Left cardiac atrium (tissue), 4 donors: ENCODE results near the gene PITPNM3. TPM values are rescaled to one million over a fixed set of nuclear protein-coding genes. Genes with fewer than 3 reads are reported as not detected.

ENCODE experiments used
- ATAC-seq, 2 donors: fragments of 200-7000 bp; cut with Tn5 transposase; one replicate each; pipeline ENCODE4 v1.9.1; 2020; ENCODE audit warnings: mild to moderate bottlenecking in 2 of 2, moderate library complexity in 2 of 2
- DNase-seq: peaks from one replicate; pipeline ENCODE4 v3.0.0-alpha.2; 2020
- intact Hi-C, 2 donors: fragments of 100-400 bp; cut with DNase I; formaldehyde crosslinking; loops; one replicate each; pipeline versions ENCODE4 v1.14.1 to v1.15.1; 2022 to 2023
- total RNA-seq, 2 donors: library from RNA; stranded (reverse); fragmentation: NEBNext Ultra II Directional; extraction: Animal tissue kit (Norgen Biotek cat#: 25700); gene quantifications; one replicate each; pipeline ENCODE4 v1.2.1, GENCODE V29; 2021
- donor health status: DM: no; HTN: yes; CAD: no.
- donor health status: DM: no; HTN: yes; CAD: no; lungs with severe emphysema.
- donor health status: DM: yes; HTN: yes; CAD: no.
- donor health status: Dilated cardiomyopathy.

Gene PITPNM3
- total RNA-seq, 2 donors from 2014 or later: 3.1 to 3.4 TPM

DNA sequence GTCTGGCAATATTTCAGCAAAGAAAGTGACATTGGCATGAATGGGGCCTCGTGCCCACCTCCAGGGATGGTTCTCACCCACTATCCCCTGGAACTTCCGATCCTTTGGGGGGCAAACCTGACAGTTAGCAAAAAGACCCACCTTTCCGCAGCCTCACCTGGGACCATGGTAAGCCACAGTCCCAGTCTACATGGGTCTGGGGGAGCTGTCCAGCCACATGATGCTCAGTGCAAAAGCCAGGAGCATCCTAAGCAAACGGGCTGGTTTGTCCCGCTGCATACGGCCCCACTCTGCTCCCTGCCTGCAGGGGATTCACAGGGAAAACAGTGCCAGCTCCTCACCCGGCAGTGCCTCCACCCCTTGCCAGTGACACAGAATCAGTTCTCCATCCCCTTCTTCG is 140.7 kb downstream of the PITPNM3 start:
- ATAC-seq (no peak), DNase-seq (no peak)
- intact Hi-C loops: loop anchor here in 1 of 2 donors (10.0 kb wide), 1 partner anchor 341 kb away; the partner anchor contains the start of gene WSCD1

GRCh38 chr17:6413065-6413464 is 143.3 kb downstream of the PITPNM3 start:
- no peak for DNase-seq
- intact Hi-C loops: loop anchor here in 1 of 2 donors (10.0 kb wide), 1 partner anchor 338 kb away; the partner anchor contains the start of gene WSCD1
- no peak for ATAC-seq

DNA sequence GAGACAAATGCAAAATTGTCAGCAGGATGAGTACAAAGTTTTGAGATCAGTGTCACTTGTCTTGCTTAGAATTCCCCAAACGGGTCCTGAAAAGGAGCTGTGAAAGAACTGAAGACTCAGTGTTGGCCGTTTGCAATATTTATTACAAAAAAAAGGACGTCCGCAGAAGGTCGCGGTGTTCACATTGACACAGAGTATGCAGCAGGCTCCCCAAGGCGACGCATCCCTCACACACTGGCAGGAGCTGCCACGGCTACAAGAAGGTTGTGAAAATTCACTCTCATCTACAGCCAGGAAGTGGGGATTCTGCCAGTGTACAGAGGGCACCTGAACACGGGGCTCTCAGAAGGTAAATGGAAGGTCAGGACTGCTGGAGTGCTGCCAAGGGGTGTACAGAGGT is 147.6 kb downstream of the PITPNM3 start:
- ATAC-seq (no peak), DNase-seq (no peak)
- intact Hi-C loops: no loop called here

DNA sequence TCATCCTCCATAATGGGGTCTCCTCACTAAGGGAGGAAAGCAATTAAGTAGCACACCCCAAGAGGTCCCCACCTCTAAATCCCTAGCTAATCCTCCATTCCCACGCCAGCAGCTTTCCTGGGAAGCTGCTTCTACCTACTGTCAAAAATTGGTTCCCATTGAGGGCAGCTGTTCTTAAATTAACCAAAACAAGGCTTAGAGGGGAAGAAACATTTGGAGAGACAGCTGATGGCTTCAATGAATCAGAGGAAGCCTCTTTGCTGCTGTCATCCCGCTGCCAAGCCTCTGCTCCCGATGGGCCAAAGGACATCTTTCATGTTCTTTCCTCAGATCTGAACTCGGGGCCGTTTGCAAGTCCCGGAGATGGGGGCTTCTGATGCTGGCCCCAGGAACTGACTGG is 148.1 kb downstream of the PITPNM3 start:
- DNase-seq (no peak), ATAC-seq (no peak)

DNA sequence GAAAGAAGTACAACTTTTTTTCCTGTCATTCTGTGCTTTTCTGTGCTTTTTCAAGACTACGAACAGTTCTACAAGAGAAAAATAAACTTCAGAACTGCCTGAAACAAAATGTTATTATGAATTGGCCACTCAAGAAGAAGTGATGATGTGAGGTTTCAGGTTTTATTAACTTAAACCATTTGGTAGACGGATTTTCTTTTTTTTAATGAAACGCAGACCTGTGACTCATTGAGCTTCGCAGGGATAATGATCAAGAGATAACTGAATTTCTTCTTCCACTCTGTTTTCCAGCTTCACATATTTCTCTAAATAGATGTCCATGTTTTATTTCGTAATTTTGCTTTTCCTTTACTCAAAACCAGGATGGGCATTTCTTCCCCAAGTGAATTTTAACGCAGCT is 154.1 kb downstream of the PITPNM3 start:
- intact Hi-C loops: no loop called here
- DNase-seq: no peak
- no peak for ATAC-seq

More for the DNA sequence above, 148.1 kb downstream of the PITPNM3 start:
- intact Hi-C loops: no loop called here

Other genes starting within 250 kb of the PITPNM3 start
- not detected for gene AIPL1, start 121.4 kb downstream of the PITPNM3 start, total RNA-seq
- under 1 TPM in 1 of 2 donors, not detected in 1; 0.29 TPM for gene PIMREG, start 112.1 kb downstream of the PITPNM3 start, total RNA-seq
- 1 to 10 TPM; 4.7 to 6.3 TPM for gene KIAA0753, start 84.2 kb upstream of the PITPNM3 start, total RNA-seq
- 10 to 100 TPM; 50.5 to 58.2 TPM for gene TXNDC17, start 84.5 kb upstream of the PITPNM3 start, total RNA-seq
- 10 to 100 TPM; 14.7 to 15.6 TPM for gene MED31, start 95.0 kb upstream of the PITPNM3 start, total RNA-seq
- under 1 TPM; 0.59 to 0.63 TPM for gene C17orf100, start 95.2 kb upstream of the PITPNM3 start, total RNA-seq
- under 1 TPM in 1 of 2 donors, not detected in 1; 0.21 TPM for gene SLC13A5, start 156.8 kb upstream of the PITPNM3 start, total RNA-seq
- 10 to 100 TPM; 21.7 to 50.1 TPM for gene XAF1, start 199.5 kb upstream of the PITPNM3 start, total RNA-seq
- gene FBXO39, start 219.7 kb upstream of the PITPNM3 start, total RNA-seq: under 1 TPM; 0.12 to 0.34 TPM